BLaER1 treated with 17β-estradiol and CSF1 and Interleukin-3, amounts not matched to agents 10 nM and 100 nM (cell line): ENCODE results near the gene MYRF.
A peak's percentile ranks its signal among the peaks of the same experiment; 100 is the strongest.

Source experiments
- H3K27ac ChIP-seq, 11 experiments: shearing (Covaris generic); formaldehyde crosslinking; 2 replicates each; pipeline ENCODE4 v1.8.1; 2022
- H3K27me3 ChIP-seq, 11 experiments: shearing (Covaris generic); formaldehyde crosslinking; 2 replicates each; pipeline ENCODE4 v1.8.1; 2022
- H3K36me3 ChIP-seq, 11 experiments: shearing (Covaris generic); formaldehyde crosslinking; 2 replicates each; pipeline ENCODE4 v1.8.1; 2022
- H3K4me1 ChIP-seq, 10 experiments: shearing (Covaris generic); formaldehyde crosslinking; 2 replicates each; pipeline ENCODE4 v1.8.1; 2022
- H3K4me2 ChIP-seq, 11 experiments: shearing (Covaris generic); formaldehyde crosslinking; 2 replicates each; pipeline ENCODE4 v1.8.1; 2022
- H3K4me3 ChIP-seq, 10 experiments: shearing (Covaris generic); formaldehyde crosslinking; 2 replicates each; pipeline ENCODE4 v1.8.1; 2022
- H3K9ac ChIP-seq, 11 experiments: shearing (Covaris generic); formaldehyde crosslinking; 2 replicates each; pipeline ENCODE4 v1.8.1; 2022
- H3K9me3 ChIP-seq, 11 experiments: shearing (Covaris generic); formaldehyde crosslinking; replicated peaks in 1 of 11; 2 replicates each; pipeline ENCODE4 v1.8.1; 2022
- H4K20me1 ChIP-seq, 11 experiments: shearing (Covaris generic); formaldehyde crosslinking; 2 replicates each; pipeline ENCODE4 v1.8.1; 2022
- Cebpa-rat ChIP-seq, 11 experiments: shearing (Covaris generic); IDR thresholded peaks; 2 replicates each; pipeline ENCODE4 v1.8.1; 2022

Gene MYRF

GRCh38 chr11:61812736-61813411 lies 60.4 kb downstream of the MYRF start:
- H3K4me1 ChIP-seq: peaks cover 7 to 25% (median 18%) of the 10 kb centered on the region in 10 experiments; a peak in 19 of 20 replicates
- H3K27me3 ChIP-seq: no peaks in the 10 kb centered on the region
- no peak overlapping the region for H3K4me3 ChIP-seq
- no peak overlapping the region for H3K27ac ChIP-seq
- 0 out of 22 replicates have a peak overlapping the region, but pooled peaks of 1 of the 11 experiments have one; percentile 4 for H3K4me2 ChIP-seq
- peaks cover 0 to 52% (median 7%) of the 10 kb centered on the region in 11 experiments; a peak in 10 of 22 replicates for H4K20me1 ChIP-seq
- peaks cover 55 to 67% (median 64%) of the 10 kb centered on the region in 11 experiments for H3K36me3 ChIP-seq
- TF ChIP-seq Cebpa-rat (IDR thresholded peaks at IDR 0.05): peak in 5 of 11 experiments; percentile 20 to 79 (median 41); a peak in 5 of 22 replicates
- no peak overlapping the region for H3K9ac ChIP-seq
- H3K9me3 ChIP-seq: peaks cover 0 to 8% (median 4%) of the 10 kb centered on the region in 11 experiments; a peak in 10 of 22 replicates

GRCh38 chr11:61814247-61814957 lies 62.0 kb downstream of the MYRF start:
- Histone ChIP-seq H3K4me3 (peak overlapping the region; percentile 66 to 95 (median 90)), H4K20me1 (peaks cover 0 to 38% (median 3%) of the 10 kb centered on the region in 11 experiments; a peak in 9 of 22 replicates), H3K9ac (peak overlapping the region; percentile 91 to 98 (median 98)), H3K9me3 (peaks cover 0 to 8% (median 4%) of the 10 kb centered on the region in 11 experiments; a peak in 10 of 22 replicates), H3K27ac (peak overlapping the region; percentile 90 to 98 (median 97); a peak in 21 of 22 replicates), H3K4me2 (peak overlapping the region; percentile 79 to 99 (median 89)), H3K27me3 (no peaks in the 10 kb centered on the region), H3K4me1 (peaks cover 7 to 29% (median 22%) of the 10 kb centered on the region in 10 experiments; a peak in 19 of 20 replicates), H3K36me3 (peaks cover 40 to 52% (median 49%) of the 10 kb centered on the region in 11 experiments)
- no peak for TF ChIP-seq Cebpa-rat (IDR thresholded peaks at IDR 0.05)

- Histone ChIP-seq H3K4me2 (peak overlapping the region; percentile 79 to 99 (median 89)), H3K27me3 (no peaks in the 10 kb centered on the region), H3K4me1 (peaks cover 7 to 33% (median 22%) of the 10 kb centered on the region in 10 experiments; a peak in 19 of 20 replicates), H3K9ac (peak overlapping the region; percentile 91 to 98 (median 98)), H3K4me3 (peak overlapping the region; percentile 66 to 95 (median 90)), H3K27ac (peak overlapping the region; percentile 90 to 98 (median 97)), H4K20me1 (peaks cover 0 to 30% (median 3%) of the 10 kb centered on the region in 11 experiments; a peak in 8 of 22 replicates), H3K9me3 (peaks cover 0 to 8% (median 4%) of the 10 kb centered on the region in 11 experiments; a peak in 10 of 22 replicates), H3K36me3 (peaks cover 32 to 44% (median 41%) of the 10 kb centered on the region in 11 experiments)
- no peak for TF ChIP-seq Cebpa-rat (IDR thresholded peaks at IDR 0.05)
Observed at GRCh38 chr11:61814958-61815789, 62.7 kb downstream of the MYRF start.

- no peak for TF ChIP-seq Cebpa-rat (IDR thresholded peaks at IDR 0.05)
- H3K36me3 ChIP-seq: peaks cover 23 to 35% (median 32%) of the 10 kb centered on the region in 11 experiments
- peak overlapping the region; percentile 90 to 98 (median 97) for H3K27ac ChIP-seq
- H3K4me3 ChIP-seq: peak overlapping the region; percentile 66 to 95 (median 90)
- H3K4me2 ChIP-seq: peak overlapping the region; percentile 79 to 99 (median 89)
- peaks cover 7 to 41% (median 22%) of the 10 kb centered on the region in 10 experiments; a peak in 19 of 20 replicates for H3K4me1 ChIP-seq
- H3K27me3 ChIP-seq: no peaks in the 10 kb centered on the region
- H3K9me3 ChIP-seq: peaks cover 0 to 8% (median 4%) of the 10 kb centered on the region in 11 experiments; a peak in 10 of 22 replicates
- peak overlapping the region; percentile 91 to 98 (median 98) for H3K9ac ChIP-seq
- peaks cover 0 to 22% (median 0%) of the 10 kb centered on the region in 11 experiments; a peak in 4 of 22 replicates for H4K20me1 ChIP-seq
Observed at GRCh38 chr11:61815790-61816735, 63.6 kb downstream of the MYRF start.

GRCh38 chr11:61816736-61817455 lies 64.5 kb downstream of the MYRF start, which contains the start of gene FADS1:
FADS1 (minus strand) TSS chr11:61817003; CDS start chr11:61816929, 74 bp downstream.
- Histone ChIP-seq H3K9me3 (peaks cover 0 to 8% (median 4%) of the 10 kb centered on the region in 11 experiments; a peak in 10 of 22 replicates), H3K4me2 (peak within 1 kb of the TSS; percentile 79 to 99 (median 89)), H3K4me3 (peak within 1 kb of the TSS; percentile 66 to 95 (median 90)), H4K20me1 (peaks cover 0 to 13% (median 0%) of the 10 kb centered on the region in 11 experiments; a peak in 4 of 22 replicates), H3K36me3 (peaks cover 15 to 27% (median 24%) of the 10 kb centered on the region in 11 experiments), H3K27me3 (no peaks in the 10 kb centered on the region), H3K27ac (peak within 1 kb of the TSS; percentile 90 to 98 (median 97)), H3K4me1 (peaks cover 7 to 41% (median 22%) of the 10 kb centered on the region in 10 experiments; a peak in 19 of 20 replicates), H3K9ac (peak within 1 kb of the TSS; percentile 91 to 98 (median 98))
- peak in 8 of 11 experiments; percentile 65 to 95 (median 84); a peak in 15 of 22 replicates for TF ChIP-seq Cebpa-rat (IDR thresholded peaks at IDR 0.05)

- Histone ChIP-seq H3K27ac (peak overlapping the region; percentile 25 to 98 (median 97); a peak in 19 of 22 replicates), H3K4me1 (peaks cover 7 to 41% (median 22%) of the 10 kb centered on the region in 10 experiments; a peak in 19 of 20 replicates), H3K9ac (peak overlapping the region; percentile 64 to 98 (median 98)), H3K27me3 (no peaks in the 10 kb centered on the region), H3K4me2 (peak overlapping the region; percentile 79 to 99 (median 89)), H3K36me3 (peaks cover 7 to 19% (median 16%) of the 10 kb centered on the region in 11 experiments), H3K9me3 (peaks cover 0 to 8% (median 4%) of the 10 kb centered on the region in 11 experiments; a peak in 10 of 22 replicates), H3K4me3 (peak overlapping the region; percentile 66 to 95 (median 90)), H4K20me1 (peaks cover 0 to 6% (median 0%) of the 10 kb centered on the region in 11 experiments; a peak in 3 of 22 replicates)
- TF ChIP-seq Cebpa-rat (IDR thresholded peaks at IDR 0.05): no peak
Observed at GRCh38 chr11:61817471-61818202, 65.2 kb downstream of the MYRF start.
